Activated CD8-positive, alpha-beta T cell treated with anti-CD3 and anti-CD28 coated beads for 36 hours (primary cell): Measurements from ENCODE around the gene CC2D2A. TPM values are rescaled to one million over a fixed set of nuclear protein-coding genes. Genes with fewer than 3 reads are reported as not detected.

Source experiments
- ATAC-seq: fragments of 200-7000 bp; cut with Tn5 transposase; one replicate; pipeline ENCODE4 v1.10.0; 2021; ENCODE audit warnings: mild to moderate bottlenecking, moderate library complexity
- CTCF ChIA-PET: fragments of 350-600 bp; sonication (Branson Sonifier 250); formaldehyde crosslinking; loops from one replicate; lab custom pipeline; 2021; ENCODE audit warnings: antibody characterized with exemption; lab: Charles Lee
- POLR2A ChIA-PET: fragments of 350-600 bp; sonication (Branson Sonifier 250); formaldehyde crosslinking; loops from one replicate; lab custom pipeline; 2021; ENCODE audit warnings: antibody characterized with exemption; lab: Charles Lee
- DNase-seq: peaks from one replicate; pipeline ENCODE4 v3.0.0-alpha.2; 2020
- H3K27ac Mint-ChIP-seq: one replicate; pipeline ENCODE4 v1.8.0; 2021; ENCODE audit warnings: mild to moderate bottlenecking, mixed read lengths
- H3K27me3 Mint-ChIP-seq: one replicate; pipeline ENCODE4 v1.8.0; 2021; ENCODE audit warnings: mixed read lengths
- H3K36me3 Mint-ChIP-seq: one replicate; pipeline ENCODE4 v1.8.0; 2021; ENCODE audit warnings: low read depth, mixed read lengths
- H3K4me1 Mint-ChIP-seq: one replicate; pipeline ENCODE4 v1.8.0; 2021; ENCODE audit warnings: low read depth, mixed read lengths
- H3K4me3 Mint-ChIP-seq: one replicate; pipeline ENCODE4 v1.8.0; 2021; ENCODE audit warnings: mild to moderate bottlenecking, moderate library complexity, mixed read lengths
- H3K9me3 Mint-ChIP-seq: one replicate; pipeline ENCODE4 v1.8.0; 2021; ENCODE audit warnings: mixed read lengths
- CTCF ChIP-seq: fragments of 200-600 bp; IDR thresholded peaks from one replicate; pipeline ENCODE4 v1.8.0; 2022; ENCODE audit warnings: antibody characterized with exemption, mild to moderate bottlenecking
- intact Hi-C: fragments of 100-400 bp; cut with micrococcal nuclease; formaldehyde crosslinking; loops from one replicate; pipeline ENCODE4 v1.10.0; 2022
- total RNA-seq, 2 experiments: library from RNA; stranded (reverse); gene quantifications; one replicate each; pipeline ENCODE4 v1.2.3, GENCODE V29; 2021

The CC2D2A gene
- total RNA-seq, 2 experiments from 2014 or later = not detected

- no peak overlapping the region for H3K4me3 Mint-ChIP-seq
- intact Hi-C loops = no loop called here
- ChIA-PET POLR2A (no interaction called here), CTCF (interaction anchor here (1.9 kb wide), 1 partner anchor 30 kb away, joined by 6 read pairs; no protein-coding TSS in a partner anchor)
- no peak for TF ChIP-seq CTCF
- no peaks in the 10 kb centered on the region for H3K27me3 Mint-ChIP-seq
- H3K9me3 Mint-ChIP-seq = no peaks in the 10 kb centered on the region
- no peak for DNase-seq
- H3K4me1 Mint-ChIP-seq = peaks cover 14% of the 10 kb centered on the region
- no peak overlapping the region for H3K27ac Mint-ChIP-seq
- no peak for ATAC-seq
- no peaks in the 10 kb centered on the region for H3K36me3 Mint-ChIP-seq
Measured at GRCh38 chr4:15427161-15427560, 42.5 kb upstream of the CC2D2A start.

DNA sequence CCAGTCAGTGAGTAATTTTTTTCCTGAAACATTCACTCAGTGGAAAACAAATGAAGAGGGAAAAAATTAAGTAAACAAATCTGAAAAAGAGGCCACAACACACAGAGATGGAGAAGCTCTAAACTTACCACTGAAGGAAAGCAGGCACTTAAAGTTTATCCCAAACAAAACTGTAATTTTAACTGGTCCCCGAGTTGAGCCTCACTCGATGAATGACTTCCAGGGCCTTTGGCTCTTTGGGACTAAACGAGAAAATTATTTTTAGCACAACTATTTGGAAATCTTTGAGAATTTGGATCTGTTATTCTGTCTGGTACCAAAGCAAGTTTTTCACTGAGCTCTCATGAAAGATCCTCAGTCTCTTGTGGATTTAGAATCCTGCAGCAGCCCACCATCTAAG lies 42.0 kb upstream of the CC2D2A start, which contains the start of gene C1QTNF7:
C1QTNF7 (plus strand) TSS at position 333 of the 400 bp plus-strand sequence. CDS start 7,711 bp downstream, outside the sequence.
- ATAC-seq (no peak), DNase-seq (no peak)
- no peak for TF ChIP-seq CTCF
- ChIA-PET POLR2A (no interaction called here), CTCF (interaction anchor here (1.3 to 1.9 kb wide), 2 partner anchors 27 to 30 kb away, joined by 3 to 6 read pairs; no protein-coding TSS in a partner anchor)
- H3K9me3 Mint-ChIP-seq = no peaks in the 10 kb centered on the region
- intact Hi-C loops = no loop called here
- peaks cover 14% of the 10 kb centered on the region for H3K4me1 Mint-ChIP-seq
- H3K27me3 Mint-ChIP-seq = no peaks in the 10 kb centered on the region
- H3K36me3 Mint-ChIP-seq = no peaks in the 10 kb centered on the region
- H3K27ac Mint-ChIP-seq = no peak within 1 kb of the TSS
- no peak within 1 kb of the TSS for H3K4me3 Mint-ChIP-seq

- peaks cover 2% of the 10 kb centered on the region for H3K9me3 Mint-ChIP-seq
- DNase-seq (no peak), ATAC-seq (no peak)
- no peak overlapping the region for H3K4me3 Mint-ChIP-seq
- peaks cover 8% of the 10 kb centered on the region for H3K4me1 Mint-ChIP-seq
- intact Hi-C loops = no loop called here
- H3K27me3 Mint-ChIP-seq = no peaks in the 10 kb centered on the region
- H3K36me3 Mint-ChIP-seq = no peaks in the 10 kb centered on the region
- ChIA-PET POLR2A (no interaction called here), CTCF (interaction anchor here (1.3 to 1.9 kb wide), 2 partner anchors 28 to 29 kb away, joined by 3 to 6 read pairs; no protein-coding TSS in a partner anchor)
- TF ChIP-seq CTCF = no peak
- no peak overlapping the region for H3K27ac Mint-ChIP-seq
Measured at GRCh38 chr4:15428611-15429010, 41.1 kb upstream of the CC2D2A start.

GRCh38 chr4:15434091-15434490 lies 35.6 kb upstream of the CC2D2A start:
- intact Hi-C loops = no loop called here
- no peak overlapping the region for H3K27ac Mint-ChIP-seq
- H3K4me1 Mint-ChIP-seq = no peaks in the 10 kb centered on the region
- POLR2A ChIA-PET = interaction anchor here (0.6 kb wide), 1 partner anchor 206 kb away, joined by 3 read pairs; no protein-coding TSS in a partner anchor
- no peaks in the 10 kb centered on the region for H3K27me3 Mint-ChIP-seq
- ATAC-seq = no peak
- DNase-seq = no peak
- no peaks in the 10 kb centered on the region for H3K36me3 Mint-ChIP-seq
- CTCF ChIA-PET = interaction anchor here (1.7 kb wide), 1 partner anchor 13 kb away, joined by 3 read pairs; no protein-coding TSS in a partner anchor
- peaks cover 2% of the 10 kb centered on the region for H3K9me3 Mint-ChIP-seq
- no peak for TF ChIP-seq CTCF
- H3K4me3 Mint-ChIP-seq = no peak overlapping the region

- no peak for TF ChIP-seq CTCF
- POLR2A ChIA-PET = interaction anchor here (0.6 kb wide), 1 partner anchor 205 kb away, joined by 3 read pairs; no protein-coding TSS in a partner anchor
- no peaks in the 10 kb centered on the region for H3K4me1 Mint-ChIP-seq
Measured at GRCh38 chr4:15434676-15435075, 35.0 kb upstream of the CC2D2A start.

More at GRCh38 chr4:15434676-15435075, 35.0 kb upstream of the CC2D2A start:
- CTCF ChIA-PET = interaction anchor here (1.7 kb wide), 1 partner anchor 13 kb away, joined by 3 read pairs; no protein-coding TSS in a partner anchor
- intact Hi-C loops = no loop called here
- H3K27me3 Mint-ChIP-seq = no peaks in the 10 kb centered on the region
- DNase-seq (no peak), ATAC-seq (no peak)
- H3K36me3 Mint-ChIP-seq = no peaks in the 10 kb centered on the region
- peaks cover 2% of the 10 kb centered on the region for H3K9me3 Mint-ChIP-seq
- H3K4me3 Mint-ChIP-seq = no peak overlapping the region
- H3K27ac Mint-ChIP-seq = no peak overlapping the region
